HS-5 (cell line): ENCODE data around the gene KRTAP9-1.
"Not testable (repeated sequence)": the region's sequence is repeated elsewhere in the genome, so short reads cannot be mapped to it uniquely, and the experiment has no call there.

Experiments used
- DNase-seq: peaks from one replicate; pipeline ENCODE4 v3.0.0-alpha.2; 2012; ENCODE audit warnings: low read depth

Gene KRTAP9-1

DNA sequence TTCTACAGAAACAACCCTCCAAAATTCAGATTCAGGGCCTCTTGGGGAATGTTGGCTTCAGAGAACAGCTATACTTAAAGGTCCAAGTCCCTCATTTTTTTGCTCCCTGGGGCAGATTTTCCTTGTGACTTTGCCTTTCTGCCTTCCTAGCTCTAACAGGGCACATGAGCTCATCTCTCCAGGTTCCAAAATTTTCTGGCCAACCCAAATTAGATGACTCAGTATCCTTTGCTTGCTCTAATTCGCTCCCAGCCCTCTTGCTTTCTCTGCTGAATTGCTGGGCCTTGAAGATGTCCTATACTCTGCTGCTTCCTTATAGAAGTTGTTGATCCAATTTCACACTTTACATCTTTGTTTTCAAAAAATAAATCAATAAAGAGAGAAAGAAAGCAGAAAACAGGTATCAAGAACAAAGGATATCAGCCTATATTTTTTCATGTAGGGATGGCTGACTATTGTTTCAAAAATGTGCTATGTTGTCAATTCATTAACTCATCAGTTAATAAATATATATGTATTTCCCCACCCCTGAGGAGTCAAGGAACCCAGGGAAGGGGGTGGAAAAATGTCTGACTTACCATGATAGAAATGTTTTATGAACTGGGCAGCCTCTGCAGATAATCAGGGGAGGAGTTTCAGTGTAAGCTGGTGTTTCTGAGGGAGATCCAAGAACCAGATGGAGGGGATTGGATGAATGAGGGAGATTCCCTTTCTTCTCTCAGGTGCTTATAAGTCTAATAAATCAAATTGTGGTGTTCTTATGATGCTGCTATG, 10.7 kb upstream of the KRTAP9-1 start:
- peak; percentile 28 for DNase-seq

DNA sequence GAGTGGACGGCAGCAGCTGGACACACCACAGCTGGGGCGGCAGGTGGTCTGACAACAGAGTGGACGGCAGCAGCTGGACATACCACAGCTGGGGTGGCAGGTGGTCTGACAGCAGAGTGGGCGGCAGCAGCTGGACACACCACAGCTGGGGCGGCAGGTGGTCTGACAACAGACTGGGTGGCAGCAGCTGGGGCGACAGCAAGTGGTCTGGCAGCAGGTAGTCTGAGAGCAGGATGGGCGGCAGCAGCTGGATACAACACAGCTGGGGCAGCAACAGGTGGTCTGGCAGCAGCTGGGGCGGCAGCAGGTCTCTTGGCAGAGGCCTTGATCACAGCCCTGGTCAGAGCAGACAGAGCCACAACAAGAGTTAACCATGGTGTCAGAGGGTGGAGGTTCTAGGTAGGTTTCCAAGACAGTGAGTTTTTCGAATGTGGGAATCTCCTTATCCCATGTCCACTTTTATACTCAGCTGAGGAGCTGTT, 5.2 kb upstream of the KRTAP9-1 start, which contains the start of gene KRTAP4-1:
TSS of gene KRTAP4-1 (minus strand) at position 432 of the 482 bp plus-strand sequence. CDS start at position 375, 57 bp downstream.
- DNase-seq = no peak

DNA sequence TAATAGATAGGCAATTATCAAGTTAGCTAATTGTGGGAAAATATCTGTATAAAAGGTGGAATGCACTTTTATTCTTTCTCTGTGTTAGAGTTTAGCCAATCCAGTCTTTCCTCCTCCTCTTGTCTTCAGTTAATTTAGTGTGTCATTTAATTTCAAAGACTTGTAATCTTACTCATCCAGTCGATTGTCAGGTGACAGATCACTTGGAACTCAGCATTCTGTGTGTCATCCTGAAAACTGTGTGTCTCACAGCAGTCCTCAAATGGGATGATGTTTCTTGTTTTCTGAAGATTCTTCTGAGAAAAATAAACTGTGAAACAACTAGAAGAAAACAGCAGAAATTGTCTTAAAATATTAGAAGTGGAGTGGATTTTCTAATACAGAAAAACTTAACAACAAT, 4.7 kb upstream of the KRTAP9-1 start:
- DNase-seq = no peak

DNA sequence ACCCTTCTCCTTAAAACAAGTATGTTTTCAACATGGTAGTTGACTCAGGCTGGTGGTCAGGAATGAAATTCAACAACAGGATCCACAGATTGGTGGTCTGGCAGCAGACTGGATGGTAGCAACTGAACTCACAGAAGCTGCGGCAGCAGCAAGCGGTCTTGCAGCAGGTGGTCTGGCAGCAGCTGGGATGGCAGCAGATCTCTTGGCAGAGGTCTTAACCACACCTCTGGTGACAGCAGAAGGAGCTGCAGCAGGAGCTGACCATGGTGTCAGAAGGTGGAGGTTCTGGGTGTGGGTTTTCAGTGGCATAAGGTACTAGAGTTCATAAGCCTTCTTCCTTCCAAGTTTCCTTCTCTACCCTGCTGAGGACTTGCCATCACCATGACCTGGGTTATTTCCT, 2.8 kb upstream of the KRTAP9-1 start:
- no peak for DNase-seq

DNA sequence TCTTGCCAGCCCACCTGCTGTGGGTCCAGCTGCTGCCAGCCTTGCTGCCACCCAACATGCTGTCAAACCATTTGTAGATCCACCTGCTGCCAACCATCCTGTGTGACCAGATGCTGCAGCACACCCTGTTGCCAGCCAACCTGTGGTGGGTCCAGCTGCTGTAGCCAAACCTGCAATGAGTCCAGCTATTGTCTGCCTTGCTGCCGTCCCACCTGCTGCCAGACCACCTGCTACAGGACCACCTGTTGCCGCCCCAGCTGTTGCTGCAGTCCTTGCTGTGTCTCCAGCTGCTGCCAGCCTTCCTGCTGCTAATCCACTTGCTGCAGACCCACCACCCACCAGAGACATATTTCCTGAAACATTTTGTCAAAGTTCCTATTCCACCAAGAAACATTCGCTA, 641 bp downstream of the KRTAP9-1 start:
- no peak for DNase-seq

DNA sequence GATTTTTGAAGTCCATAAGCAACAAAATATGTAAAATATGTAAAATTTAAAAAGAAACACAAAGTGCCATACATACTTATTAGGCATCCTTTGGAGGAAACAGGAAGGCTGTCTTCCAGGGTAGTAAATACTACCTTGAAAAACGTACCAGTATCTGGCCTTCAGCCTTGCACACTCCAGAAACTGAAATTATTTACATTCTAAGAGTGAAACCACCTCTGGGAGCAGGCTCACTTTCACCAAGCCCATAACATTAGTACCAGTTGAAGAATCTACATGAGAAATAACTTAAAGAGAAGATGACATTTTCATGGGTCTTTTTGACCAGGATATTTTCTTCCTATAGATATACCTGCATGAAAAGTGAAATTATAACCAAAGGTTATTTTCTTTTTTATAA, 6.4 kb downstream of the KRTAP9-1 start:
- no peak for DNase-seq

DNA sequence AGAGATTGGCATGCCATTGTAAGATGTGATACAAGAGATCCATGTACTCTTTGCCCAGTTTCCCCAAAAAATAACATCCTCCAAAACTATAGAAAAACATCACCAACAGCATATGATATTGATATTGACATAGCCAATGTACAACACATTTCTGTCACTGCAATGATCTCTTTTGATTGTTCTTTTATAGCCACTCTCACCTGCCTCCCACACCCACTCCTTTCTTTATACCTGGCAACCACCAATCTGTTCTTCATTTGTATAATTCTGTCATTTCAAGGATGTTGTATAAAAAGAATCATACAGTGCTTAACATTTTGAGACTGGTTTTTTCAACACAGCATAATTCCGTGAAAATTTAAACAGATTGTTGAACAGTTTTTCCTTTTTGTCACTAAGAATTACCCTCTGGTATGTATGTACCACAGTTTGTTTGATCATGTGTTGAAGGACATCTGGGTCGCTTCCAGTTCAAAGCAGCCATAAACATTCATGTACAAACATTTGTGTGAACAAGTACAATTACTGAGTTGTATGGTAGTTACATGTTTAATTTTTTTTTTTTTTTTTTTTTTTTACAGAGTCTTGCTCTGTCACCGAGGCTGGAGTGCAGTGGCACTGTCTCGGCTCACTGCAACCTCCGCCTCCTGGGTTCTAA, 9.9 kb downstream of the KRTAP9-1 start:
- DNase-seq = no peak

DNA sequence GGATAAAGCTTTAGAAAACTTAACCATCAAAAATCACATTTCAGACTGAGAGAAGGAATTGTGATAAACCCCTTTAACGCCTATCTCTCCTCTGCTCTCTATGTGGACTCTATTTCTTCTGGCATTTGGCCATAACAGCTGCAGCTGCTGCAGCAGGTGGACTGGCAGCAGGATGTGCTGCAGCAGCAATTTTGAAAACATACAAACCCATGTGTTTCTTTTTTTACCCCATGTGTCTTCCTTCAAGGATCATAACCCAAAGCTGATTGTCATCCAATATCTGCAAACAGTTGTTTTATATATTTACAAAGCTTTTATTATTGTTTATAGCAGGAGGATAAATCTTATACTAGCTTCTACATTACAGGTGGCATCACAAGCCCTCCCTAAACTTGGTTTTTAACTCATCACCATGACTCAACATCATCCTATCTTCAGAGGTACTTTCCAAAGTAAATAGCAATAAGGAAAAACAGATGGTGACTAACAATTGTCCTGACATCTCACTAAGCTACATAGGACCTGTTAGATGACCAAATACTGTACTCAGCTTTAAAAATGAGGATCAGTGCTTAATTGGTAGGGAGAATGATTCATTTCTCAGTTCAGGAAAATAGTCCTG, 22.3 kb downstream of the KRTAP9-1 start:
- peak; percentile 30 for DNase-seq

DNA sequence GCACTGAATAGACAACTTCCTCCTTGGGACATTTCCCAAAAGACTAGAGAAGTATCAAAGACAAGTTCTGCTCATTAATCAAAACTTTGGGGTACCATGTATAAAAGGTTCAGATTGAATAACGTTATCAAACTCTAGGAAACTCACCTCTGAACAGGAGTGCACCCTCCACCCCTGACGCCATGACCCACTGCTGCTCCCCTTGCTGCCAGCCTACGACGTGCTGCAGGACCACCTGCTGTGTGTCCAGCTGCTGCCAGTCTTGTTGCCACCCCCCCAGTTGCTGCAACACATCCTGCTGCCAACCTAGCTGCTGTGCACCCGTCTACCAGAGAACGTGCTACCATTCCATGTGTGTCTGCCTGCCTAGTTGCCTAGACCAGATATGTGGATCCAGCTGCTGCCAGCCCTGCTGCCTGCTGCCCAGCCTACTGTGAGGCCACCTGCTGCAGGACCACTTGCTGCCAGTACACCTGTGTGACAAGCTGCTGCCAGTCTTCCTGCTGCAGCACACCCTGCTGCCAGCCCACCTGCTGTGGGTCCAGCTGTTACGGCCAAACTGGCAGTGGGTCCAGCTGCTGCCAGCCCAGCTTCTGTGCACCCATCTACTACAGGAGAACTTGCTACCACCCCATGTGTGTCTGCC, 23.0 kb downstream of the KRTAP9-1 start:
- no peak for DNase-seq

DNA sequence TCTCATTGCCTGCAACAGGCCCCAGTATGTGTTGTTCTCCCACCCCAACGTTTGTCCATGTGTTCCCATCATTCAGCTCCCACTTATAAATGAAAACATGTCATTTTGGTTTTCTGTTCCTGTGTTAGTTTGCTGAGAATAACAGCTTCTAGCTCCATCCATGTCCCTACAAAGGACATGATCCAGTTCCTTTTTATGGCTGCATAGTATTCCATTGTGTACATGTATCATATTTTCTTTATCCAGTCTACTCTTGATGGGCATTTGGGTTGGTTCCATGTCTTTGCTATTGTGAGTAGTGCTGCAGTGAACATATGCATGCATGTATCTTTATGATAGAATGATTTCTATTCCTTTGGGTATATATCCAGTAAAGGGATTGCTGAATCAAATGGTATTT, 26.0 kb downstream of the KRTAP9-1 start:
- DNase-seq = no peak

DNA sequence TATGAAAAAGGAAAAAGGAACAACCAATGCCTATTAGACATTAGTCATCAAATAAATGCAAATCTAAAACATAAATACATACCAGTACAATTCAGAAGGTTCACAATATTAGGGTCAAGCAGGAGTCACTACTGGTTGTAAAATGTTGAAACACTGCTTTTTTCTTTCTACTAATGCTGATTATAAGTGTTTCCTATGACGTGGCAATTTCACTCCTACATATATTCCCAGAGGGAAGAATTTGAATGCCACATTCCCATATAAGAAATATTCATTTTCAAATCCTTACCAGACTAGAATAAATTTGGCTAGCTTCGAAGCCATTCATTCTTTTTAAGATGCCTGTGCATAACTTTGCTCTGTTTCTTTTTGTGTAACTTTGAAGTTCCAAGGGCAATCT, 34.1 kb downstream of the KRTAP9-1 start:
- DNase-seq = no peak

DNA sequence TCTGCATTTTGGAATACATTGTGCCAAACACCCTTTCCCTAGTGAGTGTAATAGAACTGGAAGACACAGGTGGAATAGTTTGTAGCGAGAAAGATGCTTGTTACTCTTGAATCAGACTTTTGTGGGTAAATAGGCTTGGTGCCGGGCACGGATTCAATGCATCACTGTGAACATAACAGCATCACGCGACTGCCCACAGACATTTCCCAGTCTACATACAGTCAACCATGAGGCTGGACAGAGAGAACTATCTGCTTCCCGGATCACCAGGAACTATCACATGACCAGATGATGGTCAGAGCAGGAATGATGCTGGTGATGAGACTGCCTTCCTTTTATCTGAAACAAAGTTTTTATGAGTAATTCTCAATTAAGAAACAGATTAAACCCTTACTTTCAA, 36.4 kb downstream of the KRTAP9-1 start:
- no peak for DNase-seq

DNA sequence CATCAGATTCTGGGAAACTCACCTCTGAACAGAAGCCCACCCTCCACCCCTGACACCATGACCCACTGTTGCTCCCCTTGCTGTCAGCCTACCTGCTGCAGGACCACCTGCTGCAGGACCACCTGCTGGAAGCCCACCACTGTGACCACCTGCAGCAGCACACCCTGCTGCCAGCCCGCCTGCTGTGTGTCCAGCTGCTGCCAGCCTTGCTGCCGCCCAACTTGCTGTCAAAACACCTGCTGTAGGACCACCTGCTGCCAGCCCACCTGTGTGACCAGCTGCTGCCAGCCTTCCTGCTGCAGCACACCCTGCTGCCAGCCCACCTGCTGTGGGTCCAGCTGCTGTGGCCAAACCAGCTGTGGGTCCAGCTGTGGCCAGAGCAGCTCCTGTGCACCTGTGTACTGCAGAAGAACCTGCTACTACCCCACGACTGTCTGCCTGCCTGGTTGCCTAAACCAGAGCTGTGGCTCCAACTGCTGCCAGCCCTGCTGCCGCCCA, 37.0 kb downstream of the KRTAP9-1 start, which contains the start of gene KRTAP9-2:
TSS of gene KRTAP9-2 (plus strand) at position 51 of the 498 bp plus-strand sequence. CDS start at position 58, 7 bp downstream.
- DNase-seq = not testable (repeated sequence)

DNA sequence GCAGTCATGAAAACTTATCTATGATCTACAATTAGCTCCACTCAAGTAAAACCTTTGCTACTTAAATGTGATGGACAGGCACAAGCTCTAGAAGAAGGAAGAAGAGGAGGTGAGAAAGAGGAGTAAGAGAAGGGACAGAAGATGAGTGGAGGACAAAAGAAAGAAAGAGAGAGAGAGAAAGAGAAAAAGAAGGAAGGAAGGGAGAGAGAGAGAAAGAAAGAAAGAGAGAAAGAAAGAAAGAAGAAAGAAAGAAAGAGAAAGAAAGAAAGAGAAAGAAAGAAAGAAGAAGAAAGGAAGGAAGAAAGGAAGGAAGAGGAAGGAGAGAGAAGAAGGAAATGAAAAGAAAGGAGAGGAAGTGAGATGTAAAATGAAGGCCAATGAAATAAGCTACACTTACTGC, 40.4 kb downstream of the KRTAP9-1 start:
- DNase-seq = no peak

DNA sequence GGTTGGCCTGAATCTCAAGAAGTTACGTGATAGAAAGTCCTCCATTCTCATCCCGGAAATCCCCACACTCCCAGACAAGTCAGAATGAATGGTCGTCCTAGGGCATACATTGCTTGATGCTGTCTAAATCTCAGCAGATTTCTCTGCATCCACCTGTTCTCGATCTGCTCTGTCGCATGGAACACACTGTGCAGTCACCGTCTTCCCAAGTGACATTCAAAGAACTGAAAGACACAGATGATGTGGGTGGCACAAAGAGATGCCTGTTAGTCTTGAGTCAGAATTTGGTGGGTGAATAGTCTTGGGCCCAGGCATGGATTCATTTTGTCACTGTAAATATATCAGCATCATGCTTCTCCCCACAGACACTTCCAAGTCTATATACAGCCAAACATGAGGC, 42.0 kb downstream of the KRTAP9-1 start:
- no peak for DNase-seq

DNA sequence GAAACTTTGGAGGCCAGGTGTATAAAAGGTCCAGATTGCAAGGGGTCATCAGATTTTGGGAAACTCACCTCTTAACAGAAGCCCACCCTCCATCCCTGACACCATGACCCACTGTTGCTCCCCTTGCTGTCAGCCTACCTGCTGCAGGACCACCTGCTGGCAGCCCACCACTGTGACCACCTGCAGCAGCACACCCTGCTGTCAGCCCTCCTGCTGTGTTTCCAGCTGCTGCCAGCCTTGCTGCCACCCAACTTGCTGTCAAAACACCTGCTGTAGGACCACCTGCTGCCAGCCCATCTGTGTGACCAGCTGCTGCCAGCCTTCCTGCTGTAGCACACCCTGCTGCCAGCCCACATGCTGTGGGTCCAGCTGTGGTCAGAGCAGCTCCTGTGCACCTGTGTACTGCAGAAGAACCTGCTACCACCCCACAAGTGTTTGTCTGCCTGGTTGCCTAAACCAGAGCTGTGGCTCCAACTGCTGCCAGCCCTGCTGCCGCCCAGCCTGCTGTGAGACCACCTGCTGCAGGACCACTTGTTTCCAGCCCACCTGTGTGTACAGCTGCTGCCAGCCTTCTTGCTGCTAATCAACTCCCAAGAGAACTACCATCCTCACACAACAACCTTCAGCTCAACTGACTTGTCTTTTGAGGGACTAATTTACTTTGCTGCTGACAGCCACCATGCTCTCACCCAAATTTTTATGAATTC, 42.9 kb downstream of the KRTAP9-1 start, which contains the start of gene KRTAP9-3:
TSS of gene KRTAP9-3 (plus strand) at position 51 of the 707 bp plus-strand sequence. CDS start at position 104, 53 bp downstream.
- not testable (repeated sequence) for DNase-seq

DNA sequence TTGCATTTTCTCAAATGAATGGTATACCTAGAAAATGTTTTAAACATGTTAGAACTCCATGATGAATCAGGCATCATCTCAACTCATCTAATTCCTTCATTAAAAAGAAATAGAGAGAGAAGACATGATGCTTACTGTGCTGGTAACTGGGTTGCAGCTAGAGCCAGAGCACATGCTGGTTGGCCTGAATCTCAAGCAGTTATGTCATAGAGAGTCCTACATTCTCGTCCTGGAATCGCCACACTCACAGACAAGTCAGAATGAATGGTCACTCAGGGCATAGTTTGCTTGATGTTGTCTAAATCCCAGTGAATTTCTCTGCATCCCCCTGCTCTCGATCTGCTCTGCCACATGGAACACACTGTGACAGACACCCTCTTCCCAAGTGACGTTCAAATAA, 47.4 kb downstream of the KRTAP9-1 start:
- not testable (repeated sequence) for DNase-seq

DNA sequence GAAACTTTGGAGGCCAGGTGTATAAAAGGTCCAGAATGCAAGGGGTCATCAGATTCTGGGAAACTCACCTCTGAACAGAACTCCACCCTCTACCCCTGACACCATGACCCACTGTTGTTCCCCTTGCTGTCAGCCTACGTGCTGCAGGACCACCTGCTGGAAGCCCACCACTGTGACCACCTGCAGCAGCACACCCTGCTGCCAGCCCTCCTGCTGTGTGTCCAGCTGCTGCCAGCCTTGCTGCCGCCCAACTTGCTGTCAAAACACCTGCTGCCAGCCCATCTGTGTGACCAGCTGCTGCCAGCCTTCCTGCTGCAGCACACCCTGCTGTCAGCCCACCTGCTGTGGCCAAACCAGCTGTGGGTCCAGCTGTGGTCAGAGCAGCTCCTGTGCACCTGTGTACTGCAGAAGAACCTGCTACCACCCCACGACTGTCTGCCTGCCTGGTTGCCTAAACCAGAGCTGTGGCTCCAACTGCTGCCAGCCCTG, 48.3 kb downstream of the KRTAP9-1 start, which contains the start of gene KRTAP9-8:
TSS of gene KRTAP9-8 (plus strand) at position 51 of the 489 bp plus-strand sequence. CDS start at position 104, 53 bp downstream.
- DNase-seq = not testable (repeated sequence)
